ENCODE data around the gene EHD1.

Gene EHD1

DNA sequence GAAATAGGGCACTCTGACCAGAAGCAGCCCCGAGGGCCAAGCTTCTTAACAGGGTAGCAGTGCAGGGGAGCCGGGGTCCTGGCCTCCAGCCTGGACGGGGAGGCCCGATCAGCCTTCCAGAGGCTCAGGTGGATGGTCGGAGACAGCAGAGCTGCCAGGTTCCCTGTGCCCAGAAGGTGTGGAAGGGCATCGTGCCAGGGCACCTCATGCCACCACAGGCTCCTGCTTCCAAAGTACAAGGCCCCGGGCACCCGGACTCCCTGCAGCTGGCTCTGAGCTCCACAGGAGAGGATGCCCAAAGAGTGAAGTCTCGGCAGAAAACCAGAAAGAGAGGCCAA, 14.3 kb downstream of the EHD1 start:
- H3F3A ChIP-seq (ENCODE audit: insufficient read depth, low read length) = peaks cover 28% of the 10 kb centered on the region
- no peak overlapping the region for H3K27ac ChIP-seq (ENCODE audit: low read length)
- H3K27me3 ChIP-seq (replicated peaks; ENCODE audit: insufficient read depth, low read length) = no peaks in the 10 kb centered on the region
- DNase-seq = no peak
- no peaks in the 10 kb centered on the region for H3K9me3 ChIP-seq (replicated peaks; ENCODE audit: insufficient read depth, low read length)
- H3K9ac ChIP-seq (ENCODE audit: low read length) = no peak overlapping the region
- H3K36me3 ChIP-seq (replicated peaks; ENCODE audit: insufficient read depth, low read length) = no peaks in the 10 kb centered on the region
- no peaks in the 10 kb centered on the region for H3K9me2 ChIP-seq (replicated peaks; ENCODE audit: insufficient read depth, low read length)
- peaks cover 45% of the 10 kb centered on the region for H3K4me1 ChIP-seq (ENCODE audit: low read length)
- H3K79me2 ChIP-seq (ENCODE audit: low read length) = peaks cover 67% of the 10 kb centered on the region
- no peak overlapping the region for H3K4me3 ChIP-seq (ENCODE audit: low read length)
- TF ChIP-seq EZH2 (optimal IDR thresholded peaks at IDR 0.05; ENCODE audit: low read depth, low read length) = no peak
- TF ChIP-seq, protein P1, sequence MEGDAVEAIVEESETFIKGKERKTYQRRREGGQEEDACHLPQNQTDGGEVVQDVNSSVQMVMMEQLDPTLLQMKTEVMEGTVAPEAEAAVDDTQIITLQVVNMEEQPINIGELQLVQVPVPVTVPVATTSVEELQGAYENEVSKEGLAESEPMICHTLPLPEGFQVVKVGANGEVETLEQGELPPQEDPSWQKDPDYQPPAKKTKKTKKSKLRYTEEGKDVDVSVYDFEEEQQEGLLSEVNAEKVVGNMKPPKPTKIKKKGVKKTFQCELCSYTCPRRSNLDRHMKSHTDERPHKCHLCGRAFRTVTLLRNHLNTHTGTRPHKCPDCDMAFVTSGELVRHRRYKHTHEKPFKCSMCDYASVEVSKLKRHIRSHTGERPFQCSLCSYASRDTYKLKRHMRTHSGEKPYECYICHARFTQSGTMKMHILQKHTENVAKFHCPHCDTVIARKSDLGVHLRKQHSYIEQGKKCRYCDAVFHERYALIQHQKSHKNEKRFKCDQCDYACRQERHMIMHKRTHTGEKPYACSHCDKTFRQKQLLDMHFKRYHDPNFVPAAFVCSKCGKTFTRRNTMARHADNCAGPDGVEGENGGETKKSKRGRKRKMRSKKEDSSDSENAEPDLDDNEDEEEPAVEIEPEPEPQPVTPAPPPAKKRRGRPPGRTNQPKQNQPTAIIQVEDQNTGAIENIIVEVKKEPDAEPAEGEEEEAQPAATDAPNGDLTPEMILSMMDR (IDR thresholded peaks at IDR 0.05; ENCODE audit: low read length) = no peak
- TF ChIP-seq EZH2phosphoT487 (IDR thresholded peaks at IDR 0.05; ENCODE audit: low read length) = no peak
- no peaks in the 10 kb centered on the region for H4K20me1 ChIP-seq (ENCODE audit: insufficient read depth, low read length)
- H2AFZ ChIP-seq (ENCODE audit: low read length) = no peak overlapping the region
- H3K4me2 ChIP-seq (ENCODE audit: low read depth, low read length) = no peak overlapping the region

DNA sequence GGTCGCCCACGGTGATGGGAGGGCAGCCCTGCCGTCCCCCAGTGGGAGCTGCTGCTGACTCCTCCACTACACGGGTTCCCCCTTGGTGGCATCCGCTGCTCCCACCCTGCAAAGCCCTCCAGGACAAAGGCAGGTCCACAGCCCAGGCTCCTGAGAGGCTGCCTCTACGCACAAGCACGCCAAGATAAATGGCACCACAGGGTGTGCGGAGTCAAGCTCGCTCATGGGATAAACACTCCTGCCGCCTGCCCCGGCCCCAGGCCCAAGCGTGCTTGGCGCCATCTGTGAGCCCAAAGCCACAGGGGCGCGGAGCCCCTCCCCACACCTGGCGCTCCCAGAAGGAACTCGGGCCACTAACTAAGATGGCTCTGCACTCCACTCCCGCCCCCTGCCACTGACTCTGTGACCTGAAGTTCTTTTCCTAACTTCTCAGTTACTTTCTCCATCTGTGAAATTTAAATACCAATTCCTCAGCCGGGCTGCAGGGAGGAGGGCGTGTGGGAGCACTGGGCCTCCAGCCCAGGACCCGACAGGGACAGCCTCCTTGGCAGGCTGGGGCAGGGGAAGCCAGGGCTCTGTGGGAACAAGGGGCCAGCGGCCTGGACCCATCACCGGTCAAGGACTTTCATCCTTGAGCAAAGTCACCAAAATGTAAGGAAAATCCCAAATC, 14.9 kb downstream of the EHD1 start:
- peaks cover 51% of the 10 kb centered on the region for H3K4me1 ChIP-seq (ENCODE audit: low read length)
- no peak overlapping the region for H3K4me2 ChIP-seq (ENCODE audit: low read depth, low read length)
- no peaks in the 10 kb centered on the region for H3K9me2 ChIP-seq (replicated peaks; ENCODE audit: insufficient read depth, low read length)
- no peaks in the 10 kb centered on the region for H4K20me1 ChIP-seq (ENCODE audit: insufficient read depth, low read length)
- no peak overlapping the region for H3K4me3 ChIP-seq (ENCODE audit: low read length)
- no peak for TF ChIP-seq EZH2 (optimal IDR thresholded peaks at IDR 0.05; ENCODE audit: low read depth, low read length)
- no peak for TF ChIP-seq EZH2phosphoT487 (IDR thresholded peaks at IDR 0.05; ENCODE audit: low read length)
- TF ChIP-seq, protein P1 (IDR thresholded peaks at IDR 0.05; ENCODE audit: low read length) = no peak
- DNase-seq = no peak
- no peaks in the 10 kb centered on the region for H3K9me3 ChIP-seq (replicated peaks; ENCODE audit: insufficient read depth, low read length)
- no peak overlapping the region for H2AFZ ChIP-seq (ENCODE audit: low read length)
- no peak overlapping the region for H3K9ac ChIP-seq (ENCODE audit: low read length)
- H3K36me3 ChIP-seq (replicated peaks; ENCODE audit: insufficient read depth, low read length) = no peaks in the 10 kb centered on the region
- peaks cover 66% of the 10 kb centered on the region for H3K79me2 ChIP-seq (ENCODE audit: low read length)
- H3F3A ChIP-seq (ENCODE audit: insufficient read depth, low read length) = peaks cover 34% of the 10 kb centered on the region
- H3K27ac ChIP-seq (ENCODE audit: low read length) = no peak overlapping the region
- H3K27me3 ChIP-seq (replicated peaks; ENCODE audit: insufficient read depth, low read length) = no peaks in the 10 kb centered on the region

DNA sequence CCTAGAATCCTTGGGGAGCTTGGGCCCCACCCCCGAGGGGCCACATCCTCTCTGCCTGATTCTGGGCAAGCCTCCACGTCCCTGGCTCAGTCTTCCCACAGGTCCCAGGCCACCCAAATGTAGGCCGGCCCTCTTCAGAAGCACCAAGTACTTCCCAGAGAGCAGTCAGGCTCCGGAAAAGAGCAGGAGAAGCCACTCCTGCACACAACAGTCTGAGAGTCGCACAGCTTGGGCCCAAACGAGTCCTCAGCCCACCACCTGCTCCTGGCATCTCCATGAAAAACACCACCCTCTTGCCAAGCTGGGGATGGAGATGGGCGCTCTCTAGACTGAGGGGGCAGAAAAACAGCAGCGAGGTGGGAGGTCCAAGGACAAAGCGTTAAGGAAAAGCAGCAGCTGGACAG, 15.4 kb downstream of the EHD1 start:
- Histone ChIP-seq H3K9me2 (replicated peaks; ENCODE audit: insufficient read depth, low read length) (no peaks in the 10 kb centered on the region), H3K9ac (ENCODE audit: low read length) (no peak overlapping the region), H3F3A (ENCODE audit: insufficient read depth, low read length) (peaks cover 35% of the 10 kb centered on the region), H3K27me3 (replicated peaks; ENCODE audit: insufficient read depth, low read length) (no peaks in the 10 kb centered on the region), H2AFZ (ENCODE audit: low read length) (no peak overlapping the region), H3K4me1 (ENCODE audit: low read length) (peaks cover 54% of the 10 kb centered on the region), H4K20me1 (ENCODE audit: insufficient read depth, low read length) (no peaks in the 10 kb centered on the region), H3K79me2 (ENCODE audit: low read length) (peaks cover 64% of the 10 kb centered on the region), H3K4me2 (ENCODE audit: low read depth, low read length) (no peak overlapping the region), H3K9me3 (replicated peaks; ENCODE audit: insufficient read depth, low read length) (no peaks in the 10 kb centered on the region), H3K36me3 (replicated peaks; ENCODE audit: insufficient read depth, low read length) (no peaks in the 10 kb centered on the region), H3K4me3 (ENCODE audit: low read length) (no peak overlapping the region), H3K27ac (ENCODE audit: low read length) (no peak overlapping the region)
- no peak for TF ChIP-seq EZH2 (optimal IDR thresholded peaks at IDR 0.05; ENCODE audit: low read depth, low read length)
- DNase-seq = no peak

DNA sequence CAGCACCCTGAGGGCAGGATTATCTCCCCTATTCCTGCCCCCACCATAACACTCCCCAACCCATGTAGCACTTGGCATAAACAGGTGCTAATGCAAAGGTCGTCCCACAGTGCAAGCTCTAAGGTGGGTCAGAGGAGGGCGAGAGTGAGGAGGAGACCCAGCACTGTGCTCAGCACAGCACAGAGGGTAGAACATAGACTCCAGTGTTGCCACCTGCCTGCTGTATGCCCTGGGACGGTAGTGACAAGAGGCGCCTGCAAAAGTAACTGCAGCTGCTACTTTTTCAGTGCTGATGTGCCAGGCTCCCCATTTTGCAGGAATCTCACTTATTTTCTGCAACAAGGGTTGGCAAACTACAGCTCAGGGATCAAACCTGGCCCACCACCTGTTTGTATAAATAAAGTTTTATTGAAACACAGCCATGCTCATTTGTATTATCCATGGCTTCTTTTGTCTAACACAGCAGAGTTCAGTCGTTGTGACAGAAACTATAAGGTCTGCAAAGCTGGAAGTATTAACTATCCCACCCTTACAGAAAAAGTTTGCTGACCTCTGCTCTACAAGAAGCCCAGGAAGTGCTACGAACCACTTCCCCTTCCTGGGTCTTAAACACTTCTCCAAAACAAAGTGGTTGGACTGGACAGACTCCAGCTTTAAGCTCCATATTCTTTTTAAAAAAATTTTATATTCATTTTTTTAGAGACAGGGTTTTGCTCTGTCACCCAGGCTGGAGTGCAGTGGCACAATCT, 17.0 kb downstream of the EHD1 start:
- Histone ChIP-seq H3F3A (ENCODE audit: insufficient read depth, low read length) (peaks cover 31% of the 10 kb centered on the region), H3K36me3 (replicated peaks; ENCODE audit: insufficient read depth, low read length) (no peaks in the 10 kb centered on the region), H3K79me2 (ENCODE audit: low read length) (peaks cover 57% of the 10 kb centered on the region), H3K9me3 (replicated peaks; ENCODE audit: insufficient read depth, low read length) (no peaks in the 10 kb centered on the region), H3K4me1 (ENCODE audit: low read length) (peaks cover 48% of the 10 kb centered on the region), H3K9ac (ENCODE audit: low read length) (no peak overlapping the region), H3K4me3 (ENCODE audit: low read length) (no peak overlapping the region), H4K20me1 (ENCODE audit: insufficient read depth, low read length) (no peaks in the 10 kb centered on the region), H3K9me2 (replicated peaks; ENCODE audit: insufficient read depth, low read length) (no peaks in the 10 kb centered on the region), H3K4me2 (ENCODE audit: low read depth, low read length) (no peak overlapping the region), H3K27me3 (replicated peaks; ENCODE audit: insufficient read depth, low read length) (no peaks in the 10 kb centered on the region), H3K27ac (ENCODE audit: low read length) (no peak overlapping the region), H2AFZ (ENCODE audit: low read length) (no peak overlapping the region)
- TF ChIP-seq EZH2phosphoT487 (IDR thresholded peaks at IDR 0.05; ENCODE audit: low read length) = no peak
- no peak for TF ChIP-seq EZH2 (optimal IDR thresholded peaks at IDR 0.05; ENCODE audit: low read depth, low read length)
- TF ChIP-seq, protein P1 (IDR thresholded peaks at IDR 0.05; ENCODE audit: low read length) = no peak
- no peak for DNase-seq

All from MM.1S (cell line).